HepG2 (cell line): ENCODE measurements around the gene NOXO1. TPM values are rescaled to one million over a fixed set of nuclear protein-coding genes. Genes with fewer than 3 reads are reported as not detected.
A peak's percentile ranks its signal among the peaks of the same experiment; 100 is the strongest.

Experiments used
- AGO1 ChIP-seq: fragments of 200-400 bp; formaldehyde crosslinking; IDR thresholded peaks from 2 replicates; pipeline ENCODE4 v1.6.1; 2017; ENCODE audit warnings: mild to moderate bottlenecking, low read depth, low read length, moderate library complexity; ENCODE audit not compliant: poor library complexity, severe bottlenecking
- AGO2 ChIP-seq: fragments of 200-400 bp; formaldehyde crosslinking; optimal IDR thresholded peaks from 2 replicates; pipeline ENCODE3; 2017; ENCODE audit warnings: mild to moderate bottlenecking, low read depth, low read length, moderate library complexity
- AHR ChIP-seq: IDR thresholded peaks from 2 replicates; pipeline ENCODE4 v1.6.1; 2018; ENCODE audit warnings: missing genetic modification reagents, missing compliant biosample characterization
- BRCA1 ChIP-seq: sonication (generic); formaldehyde crosslinking; IDR thresholded peaks from 2 replicates; pipeline ENCODE4 v1.4.0; 2020; ENCODE audit warnings: missing genetic modification reagents
- CBFB ChIP-seq: sonication (generic); formaldehyde crosslinking; IDR thresholded peaks from 2 replicates; pipeline ENCODE4 v1.4.0; 2020; ENCODE audit warnings: missing genetic modification reagents
- HNRNPLL ChIP-seq: fragments of 200-400 bp; formaldehyde crosslinking; IDR thresholded peaks from 2 replicates; pipeline ENCODE4 v1.6.1; 2017; ENCODE audit warnings: mild to moderate bottlenecking, low read depth, low read length; ENCODE audit not compliant: poor library complexity, severe bottlenecking
- KMT2A ChIP-seq: sonication (generic); formaldehyde crosslinking; IDR thresholded peaks from 2 replicates; pipeline ENCODE4 v1.4.0; 2020; ENCODE audit warnings: missing genetic modification reagents
- MIER3 ChIP-seq: IDR thresholded peaks from 2 replicates; pipeline ENCODE4 v1.6.1; 2016; ENCODE audit warnings: missing compliant biosample characterization, borderline replicate concordance
- MTA1 ChIP-seq: sonication (generic); formaldehyde crosslinking; IDR thresholded peaks from 2 replicates; pipeline ENCODE4 v1.4.0; 2020; ENCODE audit warnings: missing genetic modification reagents, mild to moderate bottlenecking, borderline replicate concordance
- RARA ChIP-seq: IDR thresholded peaks from 2 replicates; pipeline ENCODE4 v1.6.1; 2016; ENCODE audit warnings: missing genetic modification reagents, missing compliant biosample characterization
- SPEN ChIP-seq: sonication (generic); formaldehyde crosslinking; IDR thresholded peaks from 2 replicates; pipeline ENCODE4 v1.5.1; 2020; ENCODE audit warnings: low read depth, mild to moderate bottlenecking, missing genetic modification reagents
- STAG1 ChIP-seq: sonication (generic); formaldehyde crosslinking; IDR thresholded peaks from 2 replicates; pipeline ENCODE4 v1.4.0; 2020; ENCODE audit warnings: missing genetic modification reagents
- ZKSCAN8 ChIP-seq: IDR thresholded peaks from 2 replicates; pipeline ENCODE4 v1.6.1; 2016; ENCODE audit warnings: borderline replicate concordance, missing genetic modification reagents, missing compliant biosample characterization
- ZNF484 ChIP-seq: sonication (generic); formaldehyde crosslinking; IDR thresholded peaks from 2 replicates; pipeline ENCODE4 v1.5.1; 2020; ENCODE audit warnings: mild to moderate bottlenecking, low read depth, missing genetic modification reagents, borderline replicate concordance
- ZNF619 ChIP-seq: sonication (generic); formaldehyde crosslinking; IDR thresholded peaks from 2 replicates; pipeline ENCODE4 v1.4.0; 2020; ENCODE audit warnings: mild to moderate bottlenecking, missing genetic modification reagents
- polyA plus RNA-seq, 8 experiments: library from polyadenylated mRNA; depleted of rRNA in 3 of 8; stranded (reverse) in 7 of 8; unstranded in 1 of 8; fragments of >200 nt; fragmentation: Illumina TruSeq in 4 of 8; extraction: Trizol in 4 of 8; gene quantifications; 2 replicates each; pipeline versions ENCODE4 v1.2.1 to v1.2.3, GENCODE V29; 2011 to 2016; ENCODE audit warnings: low read depth in 4 of 8, missing spikeins in 1 of 8, mixed read lengths in 1 of 8; ENCODE audit not compliant: insufficient read depth in 1 of 8
- total RNA-seq, 5 experiments: library from RNA; depleted of rRNA; stranded (reverse); fragments of >200 nt; fragmentation: Illumina TruSeq; extraction: Trizol; gene quantifications; 2 replicates each; pipeline ENCODE4 v1.2.3, GENCODE V29; 2016; ENCODE audit warnings: low read depth in 1 of 5
- TF ChIP-seq, protein P1 (sequence below): sonication (generic); formaldehyde crosslinking; IDR thresholded peaks from 2 replicates; pipeline ENCODE4 v1.4.0; 2020; ENCODE audit warnings: mild to moderate bottlenecking, low read depth, missing genetic modification reagents
- TF ChIP-seq, protein P2 (sequence below): IDR thresholded peaks from 2 replicates; pipeline ENCODE4 v1.6.1; 2016; ENCODE audit warnings: mild to moderate bottlenecking
- TF ChIP-seq, protein P3 (sequence below): sonication (generic); formaldehyde crosslinking; IDR thresholded peaks from 2 replicates; pipeline ENCODE4 v1.5.1; 2020; ENCODE audit warnings: mild to moderate bottlenecking, missing genetic modification reagents, moderate library complexity
- TF ChIP-seq, protein P4 (sequence below): sonication (generic); formaldehyde crosslinking; conservative IDR thresholded peaks from 2 replicates; pipeline ENCODE4 v1.8.1; 2023; ENCODE audit warnings: missing genetic modification reagents

NOXO1 gene
- total and polyA plus RNA-seq, 2 of the 13 experiments (the other 11 are each of a cell fraction or from before 2014, with no cell fraction given): 0.69 to 1.4 TPM

DNA sequence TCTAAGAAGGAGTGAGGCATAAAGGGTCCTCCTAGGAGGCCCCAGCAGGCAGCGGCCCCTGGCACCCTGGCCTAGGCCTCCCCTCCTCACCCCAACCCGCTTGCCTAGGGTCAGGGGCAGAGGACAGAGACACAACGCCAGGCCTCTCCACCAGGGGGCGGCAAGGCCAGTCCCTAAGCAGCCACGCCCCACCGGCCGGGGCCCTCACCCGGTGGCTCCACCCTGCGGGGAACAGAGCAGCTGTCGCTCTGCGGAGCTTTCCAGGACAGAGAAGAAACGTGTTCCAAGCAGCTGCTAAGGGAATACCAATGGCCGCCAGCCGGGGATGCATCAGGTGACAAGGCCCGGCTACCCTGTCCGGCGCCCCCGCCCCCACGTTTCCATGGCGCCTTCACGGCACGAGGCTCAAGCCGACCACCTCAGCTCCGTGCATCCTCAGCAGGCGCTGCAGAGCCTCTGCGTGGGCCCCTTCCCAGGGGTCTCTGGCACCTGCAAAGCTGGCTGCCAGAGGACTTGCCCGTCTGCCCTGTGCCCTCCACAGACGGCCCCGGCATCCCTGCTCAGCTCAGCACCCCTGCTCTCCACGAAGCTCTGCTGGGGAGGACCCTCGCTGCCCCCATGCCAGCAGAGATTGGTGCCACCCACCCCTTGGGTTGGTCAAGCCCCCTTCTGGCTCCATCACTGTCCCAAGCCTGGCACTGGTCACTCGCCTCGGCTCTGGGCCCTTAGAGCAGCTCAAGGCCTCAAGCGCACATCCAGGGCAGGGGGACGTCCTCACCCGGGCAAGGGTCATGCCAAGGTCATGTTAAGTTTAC lies 22.8 kb upstream of the NOXO1 start (continued):
- peak; percentile 68; the same call in 1 of the 2 replicates for TF ChIP-seq ZKSCAN8 (CRISPR knock-in tag)
- TF ChIP-seq, protein P1, sequence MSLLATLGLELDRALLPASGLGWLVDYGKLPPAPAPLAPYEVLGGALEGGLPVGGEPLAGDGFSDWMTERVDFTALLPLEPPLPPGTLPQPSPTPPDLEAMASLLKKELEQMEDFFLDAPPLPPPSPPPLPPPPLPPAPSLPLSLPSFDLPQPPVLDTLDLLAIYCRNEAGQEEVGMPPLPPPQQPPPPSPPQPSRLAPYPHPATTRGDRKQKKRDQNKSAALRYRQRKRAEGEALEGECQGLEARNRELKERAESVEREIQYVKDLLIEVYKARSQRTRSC (CRISPR knock-in tag): no peak
- peak; percentile 20 for TF ChIP-seq AGO2
- TF ChIP-seq, protein P2, sequence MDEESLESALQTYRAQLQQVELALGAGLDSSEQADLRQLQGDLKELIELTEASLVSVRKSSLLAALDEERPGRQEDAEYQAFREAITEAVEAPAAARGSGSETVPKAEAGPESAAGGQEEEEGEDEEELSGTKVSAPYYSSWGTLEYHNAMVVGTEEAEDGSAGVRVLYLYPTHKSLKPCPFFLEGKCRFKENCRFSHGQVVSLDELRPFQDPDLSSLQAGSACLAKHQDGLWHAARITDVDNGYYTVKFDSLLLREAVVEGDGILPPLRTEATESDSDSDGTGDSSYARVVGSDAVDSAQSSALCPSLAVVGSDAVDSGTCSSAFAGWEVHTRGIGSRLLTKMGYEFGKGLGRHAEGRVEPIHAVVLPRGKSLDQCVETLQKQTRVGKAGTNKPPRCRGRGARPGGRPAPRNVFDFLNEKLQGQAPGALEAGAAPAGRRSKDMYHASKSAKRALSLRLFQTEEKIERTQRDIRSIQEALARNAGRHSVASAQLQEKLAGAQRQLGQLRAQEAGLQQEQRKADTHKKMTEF (CRISPR knock-in tag): peak; percentile 78
- TF ChIP-seq, protein P3, sequence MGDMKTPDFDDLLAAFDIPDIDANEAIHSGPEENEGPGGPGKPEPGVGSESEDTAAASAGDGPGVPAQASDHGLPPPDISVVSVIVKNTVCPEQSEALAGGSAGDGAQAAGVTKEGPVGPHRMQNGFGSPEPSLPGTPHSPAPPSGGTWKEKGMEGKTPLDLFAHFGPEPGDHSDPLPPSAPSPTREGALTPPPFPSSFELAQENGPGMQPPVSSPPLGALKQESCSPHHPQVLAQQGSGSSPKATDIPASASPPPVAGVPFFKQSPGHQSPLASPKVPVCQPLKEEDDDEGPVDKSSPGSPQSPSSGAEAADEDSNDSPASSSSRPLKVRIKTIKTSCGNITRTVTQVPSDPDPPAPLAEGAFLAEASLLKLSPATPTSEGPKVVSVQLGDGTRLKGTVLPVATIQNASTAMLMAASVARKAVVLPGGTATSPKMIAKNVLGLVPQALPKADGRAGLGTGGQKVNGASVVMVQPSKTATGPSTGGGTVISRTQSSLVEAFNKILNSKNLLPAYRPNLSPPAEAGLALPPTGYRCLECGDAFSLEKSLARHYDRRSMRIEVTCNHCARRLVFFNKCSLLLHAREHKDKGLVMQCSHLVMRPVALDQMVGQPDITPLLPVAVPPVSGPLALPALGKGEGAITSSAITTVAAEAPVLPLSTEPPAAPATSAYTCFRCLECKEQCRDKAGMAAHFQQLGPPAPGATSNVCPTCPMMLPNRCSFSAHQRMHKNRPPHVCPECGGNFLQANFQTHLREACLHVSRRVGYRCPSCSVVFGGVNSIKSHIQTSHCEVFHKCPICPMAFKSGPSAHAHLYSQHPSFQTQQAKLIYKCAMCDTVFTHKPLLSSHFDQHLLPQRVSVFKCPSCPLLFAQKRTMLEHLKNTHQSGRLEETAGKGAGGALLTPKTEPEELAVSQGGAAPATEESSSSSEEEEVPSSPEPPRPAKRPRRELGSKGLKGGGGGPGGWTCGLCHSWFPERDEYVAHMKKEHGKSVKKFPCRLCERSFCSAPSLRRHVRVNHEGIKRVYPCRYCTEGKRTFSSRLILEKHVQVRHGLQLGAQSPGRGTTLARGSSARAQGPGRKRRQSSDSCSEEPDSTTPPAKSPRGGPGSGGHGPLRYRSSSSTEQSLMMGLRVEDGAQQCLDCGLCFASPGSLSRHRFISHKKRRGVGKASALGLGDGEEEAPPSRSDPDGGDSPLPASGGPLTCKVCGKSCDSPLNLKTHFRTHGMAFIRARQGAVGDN (CRISPR knock-in tag): peak; percentile 86
- TF ChIP-seq AGO1: peak; percentile 38
- no peak for TF ChIP-seq ZNF619 (CRISPR knock-in tag)
- peak; percentile 50; the same call in 1 of the 2 replicates for TF ChIP-seq AHR (CRISPR knock-in tag)
- TF ChIP-seq, protein P4, sequence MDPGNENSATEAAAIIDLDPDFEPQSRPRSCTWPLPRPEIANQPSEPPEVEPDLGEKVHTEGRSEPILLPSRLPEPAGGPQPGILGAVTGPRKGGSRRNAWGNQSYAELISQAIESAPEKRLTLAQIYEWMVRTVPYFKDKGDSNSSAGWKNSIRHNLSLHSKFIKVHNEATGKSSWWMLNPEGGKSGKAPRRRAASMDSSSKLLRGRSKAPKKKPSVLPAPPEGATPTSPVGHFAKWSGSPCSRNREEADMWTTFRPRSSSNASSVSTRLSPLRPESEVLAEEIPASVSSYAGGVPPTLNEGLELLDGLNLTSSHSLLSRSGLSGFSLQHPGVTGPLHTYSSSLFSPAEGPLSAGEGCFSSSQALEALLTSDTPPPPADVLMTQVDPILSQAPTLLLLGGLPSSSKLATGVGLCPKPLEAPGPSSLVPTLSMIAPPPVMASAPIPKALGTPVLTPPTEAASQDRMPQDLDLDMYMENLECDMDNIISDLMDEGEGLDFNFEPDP (CRISPR knock-in tag): no peak
- TF ChIP-seq MTA1 (CRISPR knock-in tag): peak; percentile 74; the same call in 1 of the 2 replicates
- peak; percentile 59 for TF ChIP-seq HNRNPLL
- 0 out of 2 replicates have a peak, but pooled peaks have one; percentile 20 for TF ChIP-seq CBFB (CRISPR knock-in tag)
- 0 out of 2 replicates have a peak, but pooled peaks have one; percentile 24 for TF ChIP-seq KMT2A (CRISPR knock-in tag)
- peak; percentile 37; the same call in 1 of the 2 replicates for TF ChIP-seq RARA
- peak; percentile 49; the same call in 1 of the 2 replicates for TF ChIP-seq SPEN (CRISPR knock-in tag)
- no peak for TF ChIP-seq ZNF484 (CRISPR knock-in tag)
- TF ChIP-seq STAG1: peak; percentile 71
- TF ChIP-seq MIER3: peak; percentile 70; the same call in 1 of the 2 replicates
- TF ChIP-seq BRCA1: no peak
